HG02981 (cell line): ENCODE data around the gene CABYR.

Experiments used
- ATAC-seq: cut with Tn5 transposase; IDR thresholded peaks from one replicate; pipeline ENCODE4 v1.9.1; 2021; ENCODE audit warnings: mild to moderate bottlenecking, moderate library complexity; ENCODE audit not compliant: unreplicated experiment

CABYR gene

DNA sequence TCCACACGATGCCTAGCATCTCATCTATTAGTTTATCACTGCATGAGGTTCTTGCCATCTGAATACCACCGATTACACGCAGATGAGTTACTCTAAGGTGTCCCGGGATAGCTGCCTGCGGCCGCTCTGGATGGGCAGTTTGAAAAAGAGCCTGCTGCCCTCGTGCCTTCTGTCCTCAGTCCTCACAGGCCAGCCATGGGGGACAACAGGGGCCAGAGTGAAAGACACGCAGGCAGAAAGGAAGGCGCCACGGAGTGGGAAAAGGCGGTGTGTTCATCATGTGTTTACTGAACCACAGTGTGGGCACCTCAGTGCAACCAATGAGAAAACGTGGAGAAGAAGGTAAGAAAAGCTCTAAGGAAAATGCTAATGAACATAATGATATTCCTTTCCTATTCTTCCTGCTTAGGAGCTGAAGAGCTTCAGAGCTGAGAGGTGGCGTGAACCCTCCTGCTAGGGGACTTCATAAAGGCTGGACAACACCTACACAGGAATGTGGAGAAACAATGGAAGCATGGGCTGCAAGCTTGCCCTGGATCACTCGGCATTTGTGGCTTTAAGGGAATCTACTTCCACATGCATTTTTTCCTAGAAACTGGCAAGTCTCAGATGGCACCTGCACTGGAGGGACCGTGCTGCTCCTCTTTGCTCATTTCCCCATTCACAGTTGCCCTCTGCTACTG lies 50.9 kb downstream of the CABYR start:
- ATAC-seq: no peak

DNA sequence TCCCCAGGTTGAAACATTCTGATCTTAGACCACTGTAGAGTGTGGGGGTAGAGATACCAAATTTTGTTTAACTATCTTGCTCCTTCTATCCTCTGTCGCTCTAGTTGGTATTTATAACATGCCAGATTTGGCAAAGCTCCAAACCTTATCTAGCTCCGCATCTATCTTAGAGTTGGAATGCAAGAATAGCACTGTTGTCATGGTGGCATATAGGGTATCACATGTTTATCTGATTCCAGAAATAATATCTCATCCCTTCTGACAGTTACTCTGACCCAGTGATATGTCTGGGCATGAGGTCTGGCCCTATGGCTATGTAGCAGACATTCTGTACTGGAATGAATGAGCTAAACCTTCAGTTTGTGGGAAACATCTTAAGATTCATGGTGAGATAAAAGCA lies 51.7 kb downstream of the CABYR start:
- no peak for ATAC-seq

DNA sequence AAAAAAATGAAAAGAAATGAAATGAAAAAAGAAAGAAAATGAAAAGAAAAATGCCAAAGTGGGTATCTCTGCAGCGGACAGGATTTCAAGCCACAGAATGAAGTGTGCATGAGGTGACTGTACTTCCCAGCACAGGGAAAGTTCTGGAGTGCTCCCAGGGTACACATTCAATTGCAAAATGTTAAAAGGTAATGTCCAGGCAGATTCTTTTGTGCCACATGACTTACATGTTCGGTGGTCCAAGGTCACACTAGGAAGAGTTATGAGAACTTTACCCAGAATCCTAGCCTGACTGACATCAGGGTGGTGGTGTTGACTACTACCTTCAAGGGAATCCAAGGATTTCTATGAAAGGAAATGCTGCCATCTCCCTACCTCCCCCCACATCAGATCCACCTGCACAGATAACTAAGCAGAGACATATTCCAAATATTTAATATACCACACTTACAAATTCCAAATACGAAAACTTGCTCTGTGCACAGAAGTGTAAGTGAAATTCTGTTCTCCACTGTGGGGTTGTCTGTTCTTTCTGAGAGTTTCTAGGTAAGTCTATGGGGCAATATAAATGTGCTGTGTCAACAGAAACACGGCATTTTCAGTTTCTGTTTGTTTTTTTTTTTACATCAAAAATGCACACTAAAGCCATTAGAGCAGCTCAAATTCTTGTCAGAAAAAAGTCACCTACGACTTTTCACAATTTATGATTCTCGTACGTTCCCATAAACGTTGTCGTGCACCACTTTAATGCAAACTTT lies 56.6 kb downstream of the CABYR start:
- no peak for ATAC-seq

DNA sequence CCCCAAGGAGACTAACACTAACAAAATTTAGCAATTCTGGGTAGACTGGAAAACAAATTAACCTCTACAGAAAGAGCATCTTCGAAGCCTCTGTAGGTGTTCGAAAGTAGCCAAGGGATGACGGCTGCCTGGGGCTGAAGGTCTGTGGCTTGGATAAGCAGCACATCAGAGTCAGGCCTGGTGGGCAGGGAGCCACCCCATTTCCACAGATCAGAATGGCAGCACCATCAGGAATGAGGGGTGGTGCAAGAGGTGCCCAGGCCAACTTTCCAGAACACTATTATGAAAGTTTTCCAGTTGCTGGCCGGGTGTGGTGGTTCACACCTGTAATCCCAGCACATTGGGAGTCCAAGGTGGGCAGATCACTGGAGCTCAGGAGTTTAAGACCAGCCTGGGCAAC lies 57.9 kb downstream of the CABYR start:
- no peak for ATAC-seq

DNA sequence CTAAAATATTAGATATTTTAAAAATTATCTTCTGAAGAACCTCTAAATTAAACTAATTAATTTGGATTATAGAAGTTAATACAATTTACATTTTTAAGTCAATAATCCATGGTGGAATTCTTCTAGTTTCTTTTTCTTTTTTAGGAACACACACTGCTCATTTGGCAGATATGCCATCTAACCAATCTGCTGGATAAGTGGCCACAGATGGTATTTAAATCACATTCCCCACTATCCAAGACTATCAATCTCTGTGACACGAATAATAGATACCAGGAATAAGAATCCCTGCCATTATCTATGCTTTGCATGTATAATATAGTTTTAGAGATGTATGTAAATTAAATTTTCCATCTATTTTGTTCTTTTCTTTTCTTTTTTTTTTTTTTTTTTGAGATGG lies 58.5 kb downstream of the CABYR start:
- no peak for ATAC-seq

DNA sequence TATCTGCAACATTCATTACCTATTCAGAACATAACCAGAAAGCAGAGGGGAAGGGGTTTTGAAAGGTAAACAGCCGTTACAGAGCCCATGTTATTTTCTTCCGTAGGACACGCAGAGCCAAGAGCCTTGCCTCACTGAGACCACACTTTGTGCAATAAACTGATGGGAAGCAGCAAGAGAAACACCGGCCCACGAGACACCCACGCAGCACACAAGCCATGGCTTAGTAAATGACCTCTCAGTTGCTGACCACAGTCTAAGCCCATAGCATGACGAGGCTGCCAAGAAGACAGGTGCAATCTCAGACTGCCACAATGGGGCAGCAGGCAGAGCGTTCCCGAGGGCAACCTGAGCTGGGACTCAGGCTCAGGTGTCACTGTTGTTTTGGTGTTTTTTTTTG lies 59.6 kb downstream of the CABYR start:
- ATAC-seq: no peak

DNA sequence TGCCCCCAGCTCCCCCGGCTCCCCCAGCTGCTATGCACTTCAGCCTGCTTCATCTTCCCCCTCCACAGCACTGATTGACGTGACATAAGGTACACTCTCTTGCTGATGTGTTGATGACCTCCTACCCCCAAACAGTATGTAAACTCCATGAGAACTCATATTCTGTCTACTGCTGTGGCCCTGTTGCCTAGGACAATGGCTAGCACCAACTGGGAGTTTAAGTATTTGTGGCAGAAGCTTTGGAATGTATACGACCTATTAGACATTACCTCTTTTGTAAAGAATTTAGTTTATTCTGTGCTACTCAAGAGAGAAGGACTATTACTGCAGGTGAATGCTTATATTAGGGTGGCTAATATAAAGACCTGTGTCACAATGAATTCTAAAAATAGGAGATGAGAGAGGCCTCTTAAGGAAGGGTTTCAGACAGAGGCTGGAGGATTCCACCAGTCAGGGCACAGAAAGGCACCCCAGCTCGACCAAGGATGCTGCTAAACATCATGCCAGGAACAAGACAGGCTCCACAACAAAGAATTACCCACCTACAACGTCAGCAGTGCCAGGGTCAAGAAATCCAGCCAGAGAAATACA lies 60.6 kb downstream of the CABYR start:
- ATAC-seq: no peak

DNA sequence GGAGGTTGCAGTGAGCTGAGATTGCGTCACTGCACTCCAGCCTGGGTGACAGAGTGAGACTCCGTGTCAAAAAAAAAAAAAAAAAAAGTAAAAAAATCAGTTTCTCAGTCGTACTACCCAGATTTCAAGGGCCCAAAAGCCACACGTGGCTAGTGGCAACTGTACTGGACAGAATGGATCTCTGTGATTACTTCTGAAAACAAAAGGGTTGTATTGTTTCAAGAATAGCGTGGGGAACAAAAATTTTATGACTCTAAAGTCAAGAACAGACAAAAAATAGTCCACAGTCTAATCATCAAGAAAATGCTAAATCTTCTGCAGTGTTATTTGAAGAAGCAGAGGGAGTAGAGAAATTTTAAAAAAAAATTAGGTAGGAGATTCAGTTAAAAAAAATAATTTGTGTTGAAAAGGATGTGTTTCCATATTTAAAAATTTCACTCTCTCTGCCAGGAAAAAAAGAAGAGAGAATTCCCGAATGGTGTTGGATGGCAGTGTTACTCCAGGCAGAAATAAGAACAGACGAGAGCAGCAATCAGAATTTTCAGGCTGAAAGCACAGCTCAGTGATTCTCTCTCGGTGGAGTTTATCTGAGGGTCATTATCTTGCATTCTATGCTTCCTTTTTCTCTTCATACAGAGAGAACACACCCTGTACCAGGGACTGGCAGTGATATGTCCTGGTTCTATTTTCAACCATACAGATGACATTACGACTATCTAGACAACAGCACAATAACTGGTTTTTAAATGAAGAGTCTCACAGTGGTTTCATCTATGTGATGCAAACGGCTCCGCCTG lies 61.8 kb downstream of the CABYR start:
- no peak for ATAC-seq

DNA sequence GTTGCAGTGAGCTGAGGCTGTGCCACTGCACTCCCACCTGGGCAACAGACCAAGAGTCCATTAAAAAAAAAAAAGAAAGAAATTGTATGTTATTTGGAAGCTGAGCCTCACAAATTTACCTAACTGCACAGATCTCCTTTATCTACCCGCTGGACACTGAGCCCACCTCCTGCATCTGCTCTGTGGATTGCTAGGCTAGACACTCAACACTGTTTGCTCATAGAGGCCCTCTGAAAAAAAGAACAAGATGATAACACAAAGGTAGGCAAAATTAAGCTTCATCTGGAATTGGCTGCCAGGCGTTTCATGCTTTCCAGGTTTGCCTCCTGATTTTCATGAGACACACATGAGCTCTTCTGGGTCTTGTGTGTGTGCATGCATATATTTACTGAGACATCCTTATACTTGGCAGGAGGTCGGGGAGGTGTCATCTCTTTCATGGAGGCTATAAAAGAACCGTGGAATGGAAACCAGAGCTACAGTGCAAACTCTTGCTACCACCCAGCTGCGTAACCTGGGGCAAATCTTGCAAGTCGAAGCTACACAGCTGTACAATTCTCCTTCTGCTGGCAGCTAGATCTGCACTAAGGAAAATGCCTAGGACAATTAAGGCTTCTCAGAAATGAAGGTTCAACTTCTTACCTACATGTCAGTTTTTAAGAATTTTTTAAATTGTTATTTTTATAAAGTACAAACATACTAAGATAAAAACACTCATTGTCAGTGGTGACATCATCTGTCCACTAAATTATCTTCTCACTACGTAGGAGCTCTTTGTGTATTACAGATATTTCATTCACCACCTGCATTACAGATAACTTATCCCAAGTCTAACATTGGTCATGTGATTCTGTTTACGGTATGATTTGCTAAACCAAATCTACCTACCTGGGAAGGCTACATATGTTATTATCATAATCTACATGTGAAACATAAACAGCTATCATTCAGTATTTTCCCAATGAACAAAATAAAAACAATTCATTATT lies 63.1 kb downstream of the CABYR start:
- ATAC-seq: no peak

DNA sequence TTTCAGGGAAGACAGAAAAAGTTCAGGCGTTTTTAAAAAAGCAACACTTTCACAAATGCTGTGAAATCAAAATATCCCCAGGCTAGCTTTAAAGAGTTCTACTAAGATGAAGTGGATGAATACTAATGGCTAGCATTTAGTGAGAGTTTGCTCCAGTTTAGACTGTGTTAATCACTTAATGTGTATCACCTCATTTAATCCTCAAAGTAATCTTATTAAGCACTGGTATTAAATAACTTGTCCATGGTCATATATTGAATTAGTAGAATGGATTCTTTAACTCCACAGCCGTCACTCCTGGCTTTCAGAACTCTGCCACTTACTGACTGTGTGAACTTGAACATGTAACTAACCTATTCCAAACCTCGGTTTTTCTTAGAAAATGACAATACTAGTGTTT lies 66.0 kb downstream of the CABYR start:
- ATAC-seq: no peak

DNA sequence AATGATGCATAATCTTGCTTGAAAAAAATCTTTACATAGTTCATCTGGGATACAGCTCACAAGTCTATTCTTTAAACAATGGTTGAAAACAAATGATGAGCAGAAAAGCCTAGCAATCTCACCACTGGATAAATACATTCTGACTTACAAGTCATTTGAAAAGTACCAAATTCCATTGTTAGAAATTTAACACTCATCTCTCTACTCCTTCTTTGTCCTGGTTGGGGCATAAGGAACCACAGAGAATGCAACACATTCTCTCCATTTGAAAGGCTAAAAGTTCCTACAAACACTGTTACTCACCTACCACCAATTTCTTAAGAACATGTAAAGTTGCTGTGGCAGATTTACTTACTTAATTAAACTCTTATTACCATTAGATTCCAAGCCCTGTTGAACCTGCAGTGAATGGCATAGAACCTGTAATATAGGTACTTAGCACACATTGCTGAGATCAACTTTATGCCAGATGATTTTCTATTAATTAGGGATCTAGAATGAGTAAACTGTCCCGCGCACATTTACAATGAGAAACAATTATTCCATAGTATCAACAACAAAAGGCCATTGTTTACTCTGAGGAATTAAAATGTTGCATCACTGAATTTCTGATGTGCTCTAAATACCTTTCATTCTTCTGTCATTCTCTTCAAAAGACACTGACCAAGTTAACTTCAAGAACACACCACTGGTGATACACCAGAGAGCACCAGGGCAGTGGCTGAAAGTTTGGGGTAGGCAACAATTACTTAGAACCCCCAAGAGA lies 69.6 kb downstream of the CABYR start:
- ATAC-seq: no peak

DNA sequence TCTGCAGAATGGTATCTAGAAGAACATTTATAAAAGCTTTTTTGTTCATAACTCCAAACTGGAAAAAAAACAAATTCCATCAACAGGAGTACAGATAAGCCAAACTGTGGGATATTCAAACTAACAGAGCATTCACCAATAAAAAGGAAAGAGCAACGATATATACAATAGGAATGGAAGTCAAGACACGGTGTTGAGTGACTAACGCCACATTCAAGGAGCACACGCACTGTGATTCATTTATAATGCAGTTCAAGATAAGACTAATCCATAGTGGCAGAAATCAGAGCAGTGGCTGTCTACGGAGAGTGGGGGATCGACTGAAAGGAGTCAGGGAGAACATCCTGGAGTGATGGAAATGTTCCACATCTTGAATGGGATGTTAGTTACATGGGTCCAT lies 70.7 kb downstream of the CABYR start:
- ATAC-seq: no peak
